ENCODE results near the gene TGM3. TPM values are rescaled to one million over a fixed set of nuclear protein-coding genes. Genes with fewer than 3 reads are reported as not detected.

TGM3 gene
- total and polyA plus RNA-seq, 4 experiments from 2014 or later, result not detected

DNA sequence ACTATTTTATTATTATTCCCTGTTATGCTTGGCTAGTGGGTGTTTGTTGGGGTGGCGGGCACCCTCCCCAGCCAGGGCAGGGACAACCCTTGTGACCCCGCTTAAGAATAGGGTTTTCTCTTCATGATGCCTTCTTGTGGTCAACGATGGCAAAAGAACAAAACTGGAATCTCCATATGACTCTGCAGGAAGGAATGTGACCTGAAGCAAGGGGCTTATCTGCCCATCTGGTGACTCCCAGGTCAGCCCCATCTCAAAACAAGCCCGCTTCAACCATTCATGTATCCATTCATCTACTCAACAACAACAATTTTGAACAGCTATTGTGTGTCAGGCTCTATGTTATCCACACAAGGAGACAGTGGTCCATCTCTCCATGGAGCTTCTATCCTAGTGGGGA, 54.0 kb downstream of the TGM3 start:
- Mint-ChIP-seq H3K4me3 (no peak overlapping the region), H3K36me3 (no peaks in the 10 kb centered on the region), H3K9me3 (peaks cover 0 to 5% (median 3%) of the 10 kb centered on the region in 8 donors), H3K27me3 (peaks cover 13 to 16% of the 10 kb centered on the region in 2 donors), H3K27ac (no peak overlapping the region), H3K4me1 (peaks cover 0 to 14% (median 3%) of the 10 kb centered on the region in 4 donors)
- no peak for DNase-seq
- CTCF ChIA-PET (ENCODE audit: partially characterized antibody), result interaction anchor here (1.2 to 2.0 kb wide), 3 partner anchors 31 to 107 kb away, joined by 3 to 9 read pairs (median 3); no protein-coding TSS in a partner anchor
- intact Hi-C loops (cut with micrococcal nuclease), result no loop called here
- no peaks in the 10 kb centered on the region for H3K27me3 ChIP-seq (ENCODE audit: insufficient read depth, low read length)
- no peak overlapping the region for H3K27ac ChIP-seq (ENCODE audit: low read depth, low read length)
- no peaks in the 10 kb centered on the region for H3K36me3 ChIP-seq (ENCODE audit: insufficient read depth, low read length)
- peaks cover 5% of the 10 kb centered on the region for H3K4me1 ChIP-seq (ENCODE audit: insufficient read depth, low read length)
- no peaks in the 10 kb centered on the region for H3K9me3 ChIP-seq (ENCODE audit: control insufficient read depth in 1 of 2, low read length in 2 of 2)
- no peak overlapping the region for H3K4me3 ChIP-seq (ENCODE audit: low read length in 2 of 2)
- POLR2A ChIA-PET (ENCODE audit: partially characterized antibody), result no interaction called here

GRCh38 chr20:2350606-2351005, 54.8 kb downstream of the TGM3 start:
- intact Hi-C loops (cut with micrococcal nuclease), result loop anchor here (1.0 kb wide), 1 partner anchor 102 kb away; no protein-coding TSS in a partner anchor
- H3K9me3 Mint-ChIP-seq, result peaks cover 0 to 5% (median 3%) of the 10 kb centered on the region in 8 donors
- H3K4me1 Mint-ChIP-seq, result peaks cover 0 to 14% (median 3%) of the 10 kb centered on the region in 4 donors
- no peak for DNase-seq
- Histone ChIP-seq H3K4me1 (ENCODE audit: insufficient read depth, low read length) (peaks cover 5% of the 10 kb centered on the region), H3K36me3 (ENCODE audit: insufficient read depth, low read length) (no peaks in the 10 kb centered on the region), H3K27ac (ENCODE audit: low read depth, low read length) (no peak overlapping the region), H3K4me3 (ENCODE audit: low read length in 2 of 2) (no peak overlapping the region), H3K9me3 (ENCODE audit: control insufficient read depth in 1 of 2, low read length in 2 of 2) (no peaks in the 10 kb centered on the region), H3K27me3 (ENCODE audit: insufficient read depth, low read length) (no peaks in the 10 kb centered on the region)
- H3K27ac Mint-ChIP-seq, result no peak overlapping the region
- H3K27me3 Mint-ChIP-seq, result peaks cover 13 to 16% of the 10 kb centered on the region in 2 donors
- CTCF ChIA-PET (ENCODE audit: partially characterized antibody), result interaction anchor here (1.2 to 2.0 kb wide), 4 partner anchors 31 to 143 kb away, joined by 3 to 9 read pairs (median 4); no protein-coding TSS in a partner anchor
- no peak overlapping the region for H3K4me3 Mint-ChIP-seq
- no peaks in the 10 kb centered on the region for H3K36me3 Mint-ChIP-seq
- POLR2A ChIA-PET (ENCODE audit: partially characterized antibody), result no interaction called here

GRCh38 chr20:2353231-2353630, 57.4 kb downstream of the TGM3 start:
- DNase-seq, result no peak
- Histone ChIP-seq H3K27me3 (ENCODE audit: insufficient read depth, low read length) (no peaks in the 10 kb centered on the region), H3K9me3 (ENCODE audit: control insufficient read depth in 1 of 2, low read length in 2 of 2) (no peaks in the 10 kb centered on the region), H3K27ac (ENCODE audit: low read depth, low read length) (no peak overlapping the region), H3K4me1 (ENCODE audit: insufficient read depth, low read length) (peaks cover 5% of the 10 kb centered on the region), H3K36me3 (ENCODE audit: insufficient read depth, low read length) (no peaks in the 10 kb centered on the region), H3K4me3 (ENCODE audit: low read length in 2 of 2) (no peak overlapping the region)
- H3K27me3 Mint-ChIP-seq, result peaks cover 11% of the 10 kb centered on the region in 2 donors
- H3K36me3 Mint-ChIP-seq, result no peaks in the 10 kb centered on the region
- POLR2A ChIA-PET (ENCODE audit: partially characterized antibody), result no interaction called here
- peaks cover 0 to 14% (median 3%) of the 10 kb centered on the region in 4 donors for H3K4me1 Mint-ChIP-seq
- peak overlapping the region in 1 of 8 donors; percentile 51 for H3K4me3 Mint-ChIP-seq
- CTCF ChIA-PET (ENCODE audit: partially characterized antibody), result no interaction called here
- H3K27ac Mint-ChIP-seq, result no peak overlapping the region
- no peaks in the 10 kb centered on the region for H3K9me3 Mint-ChIP-seq
- intact Hi-C loops (cut with micrococcal nuclease), result no loop called here

GRCh38 chr20:2357114-2357513, 61.3 kb downstream of the TGM3 start:
- Histone ChIP-seq H3K4me1 (ENCODE audit: insufficient read depth, low read length) (peaks cover 3% of the 10 kb centered on the region), H3K36me3 (ENCODE audit: insufficient read depth, low read length) (no peaks in the 10 kb centered on the region), H3K4me3 (ENCODE audit: low read length in 2 of 2) (no peak overlapping the region), H3K9me3 (ENCODE audit: control insufficient read depth in 1 of 2, low read length in 2 of 2) (peaks cover 0 to 2% of the 10 kb centered on the region in 2 donors), H3K27me3 (ENCODE audit: insufficient read depth, low read length) (no peaks in the 10 kb centered on the region), H3K27ac (ENCODE audit: low read depth, low read length) (no peak overlapping the region)
- ChIA-PET CTCF (ENCODE audit: partially characterized antibody) (no interaction called here), POLR2A (ENCODE audit: partially characterized antibody) (no interaction called here)
- H3K4me3 Mint-ChIP-seq, result no peak overlapping the region
- intact Hi-C loops (cut with micrococcal nuclease), result no loop called here
- peak overlapping the region in 2 of 7 donors; percentile 17 to 43 for H3K27ac Mint-ChIP-seq
- peaks cover 0 to 28% (median 25%) of the 10 kb centered on the region in 8 donors for H3K9me3 Mint-ChIP-seq
- no peaks in the 10 kb centered on the region for H3K36me3 Mint-ChIP-seq
- H3K4me1 Mint-ChIP-seq, result peaks cover 0 to 6% (median 1%) of the 10 kb centered on the region in 4 donors
- no peak for DNase-seq
- peaks cover 8 to 14% of the 10 kb centered on the region in 2 donors for H3K27me3 Mint-ChIP-seq

DNA sequence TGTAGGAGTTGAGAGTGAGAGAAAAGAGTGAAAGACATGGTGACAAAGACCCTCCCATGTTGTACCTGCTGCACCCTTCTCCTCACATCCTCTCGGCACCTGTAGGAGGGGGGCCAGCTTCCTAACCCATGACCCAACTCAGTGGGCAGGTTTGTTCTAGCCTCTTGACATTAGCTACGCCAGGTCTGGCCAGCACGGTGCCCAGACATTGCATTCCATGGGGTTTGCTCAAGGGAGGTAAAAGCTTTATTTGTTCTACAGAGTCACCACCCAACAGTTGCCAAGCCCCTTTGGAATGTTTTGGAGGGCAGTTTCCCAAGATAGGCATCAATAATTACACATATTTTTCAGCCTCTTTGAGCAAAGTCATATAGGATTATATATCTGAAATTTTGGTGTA, 62.2 kb downstream of the TGM3 start:
- Histone ChIP-seq H3K36me3 (ENCODE audit: insufficient read depth, low read length) (no peaks in the 10 kb centered on the region), H3K27me3 (ENCODE audit: insufficient read depth, low read length) (no peaks in the 10 kb centered on the region), H3K4me1 (ENCODE audit: insufficient read depth, low read length) (no peaks in the 10 kb centered on the region), H3K27ac (ENCODE audit: low read depth, low read length) (no peak overlapping the region), H3K4me3 (ENCODE audit: low read length in 2 of 2) (no peak overlapping the region), H3K9me3 (ENCODE audit: control insufficient read depth in 1 of 2, low read length in 2 of 2) (peaks cover 0 to 3% of the 10 kb centered on the region in 2 donors)
- Mint-ChIP-seq H3K36me3 (no peaks in the 10 kb centered on the region), H3K4me1 (peaks cover 0 to 4% (median 0%) of the 10 kb centered on the region in 4 donors), H3K4me3 (no peak overlapping the region), H3K27ac (no peak overlapping the region), H3K27me3 (peaks cover 6 to 14% of the 10 kb centered on the region in 2 donors), H3K9me3 (peaks cover 0 to 33% (median 25%) of the 10 kb centered on the region in 8 donors)
- CTCF ChIA-PET (ENCODE audit: partially characterized antibody), result interaction anchor here (0.6 kb wide), 1 partner anchor 94 kb away, joined by 3 read pairs; no protein-coding TSS in a partner anchor
- no peak for DNase-seq
- POLR2A ChIA-PET (ENCODE audit: partially characterized antibody), result no interaction called here
- intact Hi-C loops (cut with micrococcal nuclease), result no loop called here

DNA sequence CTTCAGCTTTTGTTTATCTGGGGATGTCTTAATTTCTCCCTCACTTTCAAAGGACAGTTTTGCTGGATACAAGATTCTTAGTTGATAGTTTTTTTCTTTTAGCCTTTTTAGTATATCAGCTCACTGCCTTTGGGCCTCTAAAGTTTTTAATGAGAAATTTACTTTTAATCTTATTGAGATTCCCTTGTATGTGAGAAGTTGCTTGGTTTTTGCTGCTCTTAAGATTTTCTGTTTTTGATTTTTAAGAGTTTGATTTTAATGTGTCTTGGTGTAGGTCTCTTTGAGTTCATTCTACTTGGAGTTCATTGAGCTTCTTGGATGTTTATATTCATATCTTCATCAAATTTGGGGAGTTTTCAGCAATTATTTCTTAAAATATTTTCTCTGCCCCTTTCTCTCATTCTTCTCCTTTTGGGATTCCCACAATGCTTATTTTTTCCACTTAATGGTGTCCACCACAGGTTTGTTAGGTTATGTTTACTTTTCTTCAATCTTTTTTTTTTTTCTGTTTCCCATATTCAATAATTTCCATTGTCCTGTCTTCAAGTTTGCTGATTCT, 65.3 kb downstream of the TGM3 start:
- no peak for DNase-seq
- Mint-ChIP-seq H3K4me3 (no peak overlapping the region), H3K27me3 (peaks cover 0 to 14% of the 10 kb centered on the region in 2 donors), H3K27ac (no peak overlapping the region), H3K9me3 (peaks cover 0 to 36% (median 26%) of the 10 kb centered on the region in 8 donors), H3K4me1 (no peaks in the 10 kb centered on the region), H3K36me3 (no peaks in the 10 kb centered on the region)
- Histone ChIP-seq H3K4me3 (ENCODE audit: low read length in 2 of 2) (no peak overlapping the region), H3K27ac (ENCODE audit: low read depth, low read length) (no peak overlapping the region), H3K9me3 (ENCODE audit: control insufficient read depth in 1 of 2, low read length in 2 of 2) (peaks cover 0 to 3% of the 10 kb centered on the region in 2 donors), H3K4me1 (ENCODE audit: insufficient read depth, low read length) (no peaks in the 10 kb centered on the region), H3K27me3 (ENCODE audit: insufficient read depth, low read length) (peaks cover 3% of the 10 kb centered on the region), H3K36me3 (ENCODE audit: insufficient read depth, low read length) (no peaks in the 10 kb centered on the region)
- ChIA-PET CTCF (ENCODE audit: partially characterized antibody) (no interaction called here), POLR2A (ENCODE audit: partially characterized antibody) (no interaction called here)
- intact Hi-C loops (cut with micrococcal nuclease), result no loop called here

DNA sequence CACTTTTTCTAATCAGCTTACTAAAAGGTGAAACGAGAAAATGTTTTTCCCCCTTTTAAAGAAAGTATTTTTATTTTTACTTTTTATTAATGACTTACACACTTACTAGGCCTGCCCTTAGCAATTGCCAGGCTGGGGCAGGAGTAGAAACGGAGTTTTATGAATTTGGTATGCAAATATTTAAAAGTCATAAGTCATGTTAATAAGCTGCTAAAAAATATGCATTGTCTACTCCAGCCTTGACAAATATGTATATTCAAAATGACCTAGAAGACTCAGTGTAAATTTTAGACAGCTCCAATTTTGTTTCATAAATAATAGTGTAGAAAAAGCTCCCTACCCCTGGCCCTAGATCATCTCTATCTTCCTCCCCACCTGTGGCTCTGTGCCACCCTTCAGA, 67.4 kb downstream of the TGM3 start:
- no peak for DNase-seq
- no peak overlapping the region for H3K27ac Mint-ChIP-seq
- Histone ChIP-seq H3K27ac (ENCODE audit: low read depth, low read length) (no peak overlapping the region), H3K9me3 (ENCODE audit: control insufficient read depth in 1 of 2, low read length in 2 of 2) (peaks cover 0 to 3% of the 10 kb centered on the region in 2 donors), H3K4me3 (ENCODE audit: low read length in 2 of 2) (no peak overlapping the region), H3K27me3 (ENCODE audit: insufficient read depth, low read length) (peaks cover 3% of the 10 kb centered on the region), H3K36me3 (ENCODE audit: insufficient read depth, low read length) (no peaks in the 10 kb centered on the region), H3K4me1 (ENCODE audit: insufficient read depth, low read length) (no peaks in the 10 kb centered on the region)
- no peak overlapping the region for H3K4me3 Mint-ChIP-seq
- peaks cover 2 to 14% of the 10 kb centered on the region in 2 donors for H3K27me3 Mint-ChIP-seq
- intact Hi-C loops (cut with micrococcal nuclease), result no loop called here
- H3K36me3 Mint-ChIP-seq, result no peaks in the 10 kb centered on the region
- peaks cover 0 to 36% (median 26%) of the 10 kb centered on the region in 8 donors for H3K9me3 Mint-ChIP-seq
- ChIA-PET POLR2A (ENCODE audit: partially characterized antibody) (no interaction called here), CTCF (ENCODE audit: partially characterized antibody) (interaction anchor here (0.9 to 1.2 kb wide), 2 partner anchors 11 to 88 kb away, joined by 4 to 5 read pairs; no protein-coding TSS in a partner anchor)
- no peaks in the 10 kb centered on the region for H3K4me1 Mint-ChIP-seq
